GM21723 (cell line): ENCODE measurements around the gene NEURL1.
"Not testable (repeated sequence)": the region's sequence is repeated elsewhere in the genome, so short reads cannot be mapped to it uniquely, and the experiment has no call there.

ENCODE experiments used
- ATAC-seq: cut with Tn5 transposase; IDR thresholded peaks from one replicate; pipeline ENCODE4 v1.9.1; 2021; ENCODE audit warnings: mild to moderate bottlenecking, moderate library complexity; ENCODE audit not compliant: unreplicated experiment

Gene NEURL1

GRCh38 chr10:103602028-103602851 lies 108.7 kb downstream of the NEURL1 start:
- no peak for ATAC-seq

- no peak for ATAC-seq
Measured at GRCh38 chr10:103602852-103603155, 109.3 kb downstream of the NEURL1 start.

DNA sequence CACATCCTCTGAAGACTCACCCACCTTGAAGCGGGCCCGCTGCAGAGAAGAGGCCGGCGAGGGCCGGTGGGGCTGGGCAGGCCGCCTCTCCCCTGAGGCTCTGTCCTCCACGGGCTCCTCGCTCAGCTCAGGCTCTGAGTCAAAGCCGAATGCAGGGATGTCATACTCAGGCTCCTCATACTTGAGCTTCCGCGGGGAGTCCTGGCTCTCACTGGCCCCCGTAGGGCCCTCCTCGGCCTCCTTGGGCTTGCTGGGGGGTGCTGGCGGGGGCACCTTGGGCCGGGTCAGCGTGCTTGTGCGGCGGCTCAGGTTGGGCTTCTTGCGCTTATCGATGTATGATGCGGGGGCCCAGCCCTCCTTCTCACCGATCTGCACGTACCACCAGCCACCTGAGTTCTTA lies 109.9 kb downstream of the NEURL1 start:
- no peak for ATAC-seq

DNA sequence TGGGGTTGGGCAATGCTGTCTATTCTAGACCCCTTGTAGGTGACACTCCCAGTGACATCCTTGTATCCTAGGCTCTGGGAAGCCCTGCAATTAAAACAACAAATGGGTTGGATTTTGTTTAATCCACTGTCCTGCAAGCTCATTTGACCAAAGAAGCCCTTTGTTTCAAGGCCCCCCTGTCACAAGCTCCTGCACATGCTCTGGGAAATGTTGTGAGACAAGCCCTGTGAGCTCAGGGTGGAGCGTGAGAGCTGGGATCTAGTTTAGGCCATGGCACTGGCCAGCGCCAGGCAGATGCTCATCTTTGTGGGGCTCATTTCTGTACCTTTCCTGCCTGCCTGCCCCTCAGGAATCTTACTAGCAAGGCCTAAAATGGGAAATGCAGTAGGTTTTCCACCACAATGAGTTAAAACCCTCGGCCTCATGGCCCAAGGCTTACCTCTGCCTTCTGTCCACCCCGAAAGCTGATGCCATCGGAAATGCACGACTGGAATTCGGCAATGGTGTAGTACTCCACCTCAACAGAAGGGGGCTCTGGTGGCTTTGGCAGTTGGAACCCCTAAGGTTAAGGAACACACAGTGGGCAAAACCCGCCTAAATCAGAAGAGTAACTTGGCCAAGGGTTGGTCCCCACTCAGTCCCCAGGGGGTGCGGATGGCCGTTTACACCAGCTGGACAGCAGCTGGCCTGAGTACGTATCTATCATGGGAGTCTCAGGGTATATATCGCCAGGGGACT lies 112.0 kb downstream of the NEURL1 start:
- ATAC-seq: no peak

DNA sequence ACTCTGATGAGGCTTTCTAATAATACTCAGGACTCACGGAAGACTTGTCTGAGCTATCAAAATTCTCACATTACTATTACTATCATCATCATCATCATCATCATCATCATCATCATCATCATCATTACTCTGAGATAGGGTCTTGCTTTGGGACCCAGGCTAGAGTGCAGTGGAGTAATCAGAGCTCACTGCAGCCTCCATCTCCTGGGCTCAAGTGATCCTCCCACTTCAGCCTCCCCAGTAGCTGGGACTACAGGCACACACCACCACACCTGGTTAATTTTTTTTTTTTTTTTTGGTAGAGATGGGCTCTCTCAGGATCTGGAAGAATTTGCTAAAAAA lies 112.6 kb downstream of the NEURL1 start:
- ATAC-seq: not testable (repeated sequence)

DNA sequence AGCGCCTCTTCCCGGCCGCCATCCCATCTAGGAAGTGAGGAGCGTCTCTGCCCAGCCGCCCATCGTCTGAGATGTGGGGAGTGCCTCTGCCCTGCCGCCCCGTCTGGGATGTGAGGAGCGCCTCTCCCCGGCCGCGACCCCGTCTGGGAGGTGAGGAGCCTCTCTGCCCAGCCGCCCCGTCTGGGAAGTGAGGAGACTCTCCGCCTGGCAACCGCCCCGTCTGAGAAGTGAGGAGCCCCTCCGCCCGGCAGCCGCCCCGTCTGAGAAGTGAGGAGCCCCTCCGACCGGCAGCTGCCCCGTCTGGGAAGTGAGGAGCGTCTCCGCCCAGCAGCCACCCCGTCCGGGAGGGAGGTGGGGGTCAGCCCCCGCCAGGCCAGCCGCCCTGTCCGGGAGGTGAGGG lies 113.5 kb downstream of the NEURL1 start:
- ATAC-seq: not testable (repeated sequence)

GRCh38 chr10:103608056-103608455 lies 114.6 kb downstream of the NEURL1 start:
- not testable (repeated sequence) for ATAC-seq

GRCh38 chr10:103609231-103610082 lies 116.0 kb downstream of the NEURL1 start:
- ATAC-seq: no peak

DNA sequence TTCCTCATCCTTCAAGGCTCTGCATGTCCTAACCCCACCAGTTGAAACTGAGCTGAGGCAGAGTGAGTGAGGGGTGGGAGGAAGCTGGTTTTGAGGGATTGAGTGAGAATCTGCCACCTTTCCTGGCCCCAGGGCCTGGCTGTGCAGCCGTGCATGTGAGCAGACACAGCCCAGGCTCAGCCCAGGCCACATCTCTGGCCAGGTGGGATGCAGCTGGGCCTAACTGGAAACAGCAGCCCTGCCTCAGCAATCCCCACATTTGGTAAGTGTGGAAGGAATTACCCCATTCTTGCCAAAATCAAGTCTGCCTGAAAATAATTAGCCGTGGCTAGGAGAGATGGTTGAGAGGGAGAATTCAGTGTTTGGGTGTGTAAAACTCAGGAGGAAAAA lies 116.6 kb downstream of the NEURL1 start:
- no peak for ATAC-seq

DNA sequence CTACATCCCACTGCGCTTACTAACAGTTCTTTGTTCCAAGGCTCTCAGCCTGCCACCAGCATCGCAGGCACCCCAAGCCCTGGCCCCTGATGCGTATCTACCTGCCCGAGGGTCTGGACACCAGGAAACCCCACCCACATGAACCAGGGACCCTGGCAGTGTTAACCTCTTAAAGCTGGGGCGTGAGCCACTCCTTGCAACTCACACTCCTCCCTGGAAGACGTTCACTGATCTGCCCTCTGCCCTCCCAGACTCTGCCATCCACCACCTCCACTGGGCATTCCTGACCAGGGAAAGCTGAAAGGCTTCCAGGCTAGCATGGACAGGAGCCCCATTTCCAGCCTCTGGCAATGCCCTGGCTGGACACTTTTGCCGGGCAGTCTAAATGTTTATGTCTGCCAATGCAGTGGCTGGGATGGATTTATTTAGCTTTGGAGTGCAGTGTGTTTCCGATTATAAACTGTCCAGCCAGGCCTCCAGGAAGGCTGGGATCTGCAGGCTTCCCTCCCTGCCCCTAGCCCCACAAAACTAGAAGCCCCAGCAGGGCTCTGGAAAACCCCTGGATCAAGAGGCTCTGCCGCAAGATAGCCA lies 117.5 kb downstream of the NEURL1 start:
- ATAC-seq: no peak

DNA sequence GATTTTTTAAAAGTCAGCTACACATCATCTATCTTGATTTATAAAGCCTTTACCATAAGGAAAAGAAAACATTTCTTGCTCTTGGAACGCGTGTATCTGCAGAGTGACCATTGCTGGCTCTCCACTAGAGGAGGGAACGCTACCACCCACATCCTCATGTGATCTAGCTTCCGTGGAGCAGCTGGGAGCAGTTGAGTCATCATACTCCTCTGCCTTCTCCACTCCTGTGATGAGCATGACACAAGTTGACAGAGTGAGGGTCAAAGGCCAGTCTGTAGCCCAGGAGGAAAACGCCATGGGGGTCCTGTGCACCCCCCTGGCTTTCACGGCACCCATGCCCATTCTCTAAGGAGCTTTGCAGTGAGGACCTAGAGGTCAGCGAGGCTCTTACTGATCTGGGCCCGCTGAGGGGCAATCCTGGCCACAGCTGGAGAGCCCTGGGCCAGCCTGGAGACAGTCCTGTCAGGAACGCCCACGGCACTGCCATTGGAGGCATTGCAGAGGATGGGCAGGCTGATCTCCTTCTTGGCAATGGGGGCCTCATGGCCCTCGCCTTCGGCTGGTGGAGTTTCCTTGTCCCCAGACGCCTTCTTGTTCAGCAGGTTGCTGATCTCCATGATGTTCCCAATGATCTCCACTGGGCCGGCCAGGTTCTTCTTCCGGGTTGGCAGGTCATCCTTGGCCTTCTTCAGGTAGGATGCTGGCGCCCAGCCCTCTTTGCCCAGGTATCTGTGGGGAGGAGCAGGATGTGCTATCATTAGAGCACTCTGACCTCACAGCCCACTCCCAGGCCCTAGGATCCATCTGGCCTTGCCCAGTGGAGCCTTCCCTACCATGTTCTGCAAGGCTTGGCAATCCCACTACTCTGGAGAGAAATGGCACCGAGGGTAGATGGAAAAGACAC lies 119.2 kb downstream of the NEURL1 start:
- ATAC-seq: no peak

DNA sequence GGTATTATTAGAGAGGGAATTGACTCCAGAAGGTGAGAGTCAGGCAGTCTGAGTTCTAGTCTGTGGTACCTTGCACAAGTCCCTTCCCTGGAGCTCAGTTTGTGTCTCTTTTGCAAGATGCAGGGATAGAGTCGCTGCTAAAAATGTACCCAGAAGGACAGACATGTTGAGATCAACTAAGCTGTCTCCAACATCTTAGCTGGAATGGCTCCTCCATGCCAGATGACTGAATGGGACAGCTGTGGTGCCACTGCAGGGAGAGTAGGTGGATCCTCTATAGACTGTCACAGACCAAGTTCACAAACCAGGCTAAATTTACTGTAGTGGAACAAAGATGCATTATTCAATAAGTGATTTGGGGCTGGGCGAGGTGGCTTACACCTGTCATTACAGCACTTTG lies 120.1 kb downstream of the NEURL1 start:
- ATAC-seq: no peak

GRCh38 chr10:103614306-103615158 lies 121.0 kb downstream of the NEURL1 start:
- no peak for ATAC-seq

DNA sequence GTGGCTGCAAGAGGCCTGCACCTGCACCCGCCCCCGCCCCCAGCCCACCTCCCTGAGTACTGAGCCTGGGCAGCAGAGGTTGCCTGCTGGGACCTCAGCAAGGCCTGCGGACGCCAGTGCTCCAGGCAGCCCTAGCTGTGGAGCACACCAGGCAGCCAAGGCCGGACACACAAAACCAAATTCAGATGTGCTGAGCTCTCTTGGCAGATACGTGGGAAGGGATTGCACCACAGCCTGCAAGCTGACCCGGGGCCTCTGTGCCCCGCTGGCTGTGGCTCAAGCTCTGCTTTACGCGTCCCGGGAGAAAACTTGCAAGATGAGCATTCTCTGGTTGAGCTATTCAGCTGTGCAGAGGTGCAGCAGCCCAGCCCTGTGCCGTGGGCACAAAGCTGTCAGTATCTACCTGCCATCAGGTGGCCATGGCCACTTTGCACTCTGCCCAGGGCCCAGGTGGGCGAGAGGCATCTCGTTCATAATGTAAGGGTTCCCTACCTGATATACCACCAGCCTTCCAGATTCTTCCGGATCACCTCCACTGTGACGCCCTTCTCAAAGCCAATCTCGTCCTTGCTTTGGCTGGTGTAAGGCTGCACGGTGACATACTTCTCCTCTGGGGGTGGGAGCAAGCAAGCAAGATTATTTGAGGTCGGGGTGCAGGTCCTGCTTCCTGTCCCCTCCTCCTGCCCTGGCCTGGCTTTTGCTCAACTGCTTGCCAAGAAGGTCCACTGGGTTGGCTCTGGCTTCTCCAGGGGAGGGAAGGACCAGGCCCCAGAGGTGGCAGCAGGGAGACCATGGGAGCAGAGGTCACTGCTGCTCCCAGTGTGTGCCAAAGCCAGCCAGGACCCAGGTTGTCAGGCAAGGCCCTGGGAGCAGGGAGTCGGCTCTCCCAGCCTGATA lies 123.4 kb downstream of the NEURL1 start:
- ATAC-seq: no peak

- ATAC-seq: no peak
Measured at GRCh38 chr10:103617602-103618385, 124.3 kb downstream of the NEURL1 start.

DNA sequence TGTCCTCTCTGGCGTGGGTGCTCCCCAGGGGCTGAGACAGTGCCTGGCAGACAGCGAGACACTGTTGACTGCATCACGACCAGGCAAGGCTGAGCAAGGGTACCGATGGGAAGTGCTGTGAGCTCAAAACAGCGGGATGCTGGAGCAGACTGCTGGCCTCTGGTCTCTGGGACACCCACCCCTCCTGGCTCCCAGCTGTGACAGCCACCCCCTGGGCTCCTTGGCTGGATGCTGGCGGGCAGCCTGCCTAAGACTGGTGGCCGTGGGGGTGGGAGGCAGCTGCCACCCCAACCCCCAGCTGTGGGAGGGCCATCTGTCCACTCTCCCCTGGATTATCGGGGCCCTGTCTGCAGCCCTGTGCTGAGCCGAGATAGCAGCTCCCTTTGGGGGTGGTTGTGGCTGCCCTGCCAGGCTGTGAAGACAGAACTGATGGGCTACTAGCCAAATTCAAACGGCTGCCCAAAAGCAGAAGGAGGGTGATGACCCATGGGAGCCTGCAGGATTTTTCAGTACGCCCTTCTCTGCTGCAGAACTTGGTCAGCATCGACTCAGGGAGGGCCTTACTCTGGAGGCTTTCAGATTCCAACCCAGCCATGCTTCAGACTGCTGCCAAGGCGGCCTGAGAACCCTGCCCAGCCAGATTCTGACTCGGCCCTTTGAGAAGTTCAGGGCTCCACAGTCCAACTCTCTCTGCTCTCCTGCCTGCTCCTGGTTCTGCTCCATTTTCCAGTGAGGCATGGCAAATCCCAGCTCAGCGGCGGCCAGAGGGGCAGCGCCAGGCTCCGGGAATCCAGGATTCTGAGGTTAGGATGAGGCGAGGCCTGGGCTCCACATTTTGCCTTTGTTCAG lies 125.3 kb downstream of the NEURL1 start:
- no peak for ATAC-seq
